NCI-H1417 (cell line): ENCODE data around the gene CRYBG2.
A peak's percentile ranks its signal among the peaks of the same experiment; 100 is the strongest.
"Not testable (repeated sequence)": the region's sequence is repeated elsewhere in the genome, so short reads cannot be mapped to it uniquely, and the experiment has no call there.

ENCODE experiments used
- DNase-seq, 3 experiments: peaks; one replicate each; lab custom pipeline; 2025; lab: John Stamatoyannopoulos, UW

Gene CRYBG2

DNA sequence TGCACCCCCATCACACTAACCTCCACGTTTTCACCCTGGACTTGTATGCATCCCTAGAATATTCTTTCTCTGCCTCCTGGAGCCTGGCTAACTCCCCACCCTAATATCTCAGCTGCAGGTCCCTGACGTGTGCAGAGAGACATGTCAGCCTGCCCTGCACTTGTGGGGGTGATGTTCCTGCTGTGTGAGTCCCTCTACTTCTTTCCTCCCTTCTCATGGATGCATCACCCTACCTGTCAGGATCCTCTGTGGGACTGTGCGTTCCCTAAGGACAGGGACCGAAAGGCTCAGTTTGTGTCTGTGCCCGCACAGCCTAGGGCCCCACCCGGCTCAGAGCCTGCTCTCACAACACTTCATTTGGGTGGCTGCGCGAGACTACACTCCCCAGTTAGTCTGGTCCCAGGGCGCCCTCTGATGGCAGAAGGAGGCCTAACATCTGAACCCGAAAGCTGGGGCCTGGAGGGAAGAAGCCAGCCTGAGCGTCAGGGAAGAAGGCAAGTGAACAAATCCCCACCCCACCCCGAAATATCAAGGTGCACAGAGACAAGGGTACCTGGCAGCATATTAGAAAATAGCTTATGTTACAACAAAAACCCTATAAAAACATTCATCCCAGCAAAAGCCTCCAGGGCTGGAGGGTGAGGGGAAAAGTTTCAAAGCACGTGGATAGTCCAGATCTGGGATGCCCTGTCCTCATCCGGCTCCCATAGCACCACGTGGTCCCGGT lies 32.5 kb downstream of the CRYBG2 start:
- DNase-seq, result peak; percentile 42 to 80 (median 75)

DNA sequence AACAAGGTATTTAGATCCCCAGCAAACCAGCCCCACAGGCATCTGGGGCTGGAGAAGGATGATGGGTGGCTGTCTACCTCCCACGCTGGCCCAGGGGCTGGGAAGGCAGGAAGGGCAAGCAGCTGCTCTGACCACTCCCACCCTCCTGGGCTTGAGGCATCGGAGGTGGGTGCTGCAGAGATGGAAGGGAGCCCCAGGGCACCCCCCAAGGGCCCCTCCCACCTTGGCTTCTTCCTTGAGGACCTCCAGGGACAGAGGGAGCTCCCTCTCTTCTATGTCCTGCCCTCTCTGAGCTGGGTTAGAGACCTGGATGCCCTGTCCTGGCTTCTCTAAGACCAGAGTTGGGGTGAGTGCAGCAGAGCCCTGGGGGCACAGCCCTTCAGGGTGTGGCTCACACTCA lies 33.0 kb downstream of the CRYBG2 start:
- DNase-seq, result no peak

DNA sequence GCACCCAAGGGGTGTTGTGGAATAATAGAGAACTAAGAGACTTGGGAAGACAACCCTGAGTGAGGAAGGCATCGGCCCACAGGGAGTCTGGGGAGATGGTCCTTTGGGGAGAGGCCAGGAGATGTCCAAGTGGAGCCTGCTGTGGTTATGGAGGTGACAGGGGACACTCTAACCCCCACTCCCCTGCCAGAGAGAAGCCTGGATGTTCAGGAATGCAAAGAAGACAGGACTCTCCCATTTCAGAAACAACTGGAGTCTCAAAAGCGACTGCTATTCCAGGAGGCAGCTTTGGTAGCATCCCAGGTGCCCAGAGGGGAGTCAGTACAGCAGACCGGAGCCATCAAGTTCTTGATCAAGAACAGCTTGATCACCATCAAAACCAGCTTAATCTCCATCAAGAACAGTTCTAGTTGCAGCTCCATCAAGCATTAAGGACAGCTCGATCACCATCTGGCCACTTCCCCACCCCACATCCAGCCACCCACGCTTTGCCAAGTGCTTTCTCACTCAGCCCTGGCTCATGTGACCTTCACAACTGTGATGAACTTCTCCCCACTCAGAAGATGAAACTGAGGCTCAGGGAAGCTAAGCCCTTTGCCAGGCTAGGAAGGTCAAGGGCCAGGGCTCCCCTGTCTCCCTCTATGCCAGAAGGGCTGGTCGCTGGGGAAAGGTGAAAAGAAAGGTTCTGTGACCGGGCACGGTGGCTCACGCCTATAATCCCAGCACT lies 35.4 kb downstream of the CRYBG2 start:
- DNase-seq, result no peak

- no peak for DNase-seq
These were observed 36.2 kb downstream of the CRYBG2 start, which contains the start of gene CD52 for GRCh38 chr1:26317612-26318337. Gene CD52 (plus strand): TSS chr1:26317958. CDS start chr1:26318018, 60 bp downstream.

- no peak for DNase-seq
These were observed 36.8 kb downstream of the CRYBG2 start for GRCh38 chr1:26317146-26317545.

DNA sequence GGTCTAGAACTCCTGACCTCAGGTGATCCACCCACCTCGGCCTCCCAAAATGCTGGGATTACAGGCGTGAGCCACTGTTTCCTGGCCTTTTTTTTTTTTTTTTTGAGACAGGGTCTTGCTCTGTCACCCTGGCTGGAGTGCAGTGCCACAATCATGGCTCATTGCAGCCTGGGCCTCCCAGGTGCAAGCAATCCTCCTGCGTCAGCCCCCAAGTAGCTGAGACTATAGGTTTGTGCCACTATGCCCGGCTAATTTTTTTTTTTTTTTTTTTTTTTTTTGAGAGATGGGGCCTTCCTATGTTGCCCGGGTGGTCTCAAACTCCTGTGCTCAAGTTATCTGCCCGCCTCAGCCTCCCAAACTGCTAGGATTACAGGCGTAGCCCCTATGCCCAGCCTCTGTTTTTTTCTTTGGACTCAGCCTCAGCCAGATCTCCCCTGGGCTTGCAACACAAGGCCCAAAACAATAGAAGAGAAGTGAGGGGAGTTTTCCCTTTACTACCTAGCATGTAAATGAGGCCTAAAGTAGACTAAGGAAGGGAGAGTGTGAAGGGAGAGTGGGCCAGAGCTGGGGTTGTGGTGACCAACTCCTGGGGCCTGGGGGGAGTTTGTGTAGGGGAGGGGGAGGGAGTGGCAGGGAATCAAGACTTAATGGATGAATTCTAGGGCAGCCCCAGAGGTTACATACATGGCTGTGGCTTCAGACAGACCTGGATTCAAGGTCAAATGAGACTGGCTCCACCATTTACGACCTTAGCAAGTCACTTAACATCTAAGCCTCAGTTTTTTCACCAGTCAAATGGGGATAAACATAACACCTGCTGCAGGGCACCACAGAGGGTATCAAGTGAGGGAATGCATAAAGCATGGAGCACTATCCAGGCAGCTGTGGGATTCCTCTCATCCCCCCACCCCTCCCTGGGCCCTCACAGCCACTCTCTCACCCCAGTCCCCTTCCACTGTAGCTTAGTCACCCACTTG lies 37.8 kb downstream of the CRYBG2 start:
- DNase-seq, result no peak

GRCh38 chr1:26314501-26314900 lies 39.4 kb downstream of the CRYBG2 start:
- no peak for DNase-seq

DNA sequence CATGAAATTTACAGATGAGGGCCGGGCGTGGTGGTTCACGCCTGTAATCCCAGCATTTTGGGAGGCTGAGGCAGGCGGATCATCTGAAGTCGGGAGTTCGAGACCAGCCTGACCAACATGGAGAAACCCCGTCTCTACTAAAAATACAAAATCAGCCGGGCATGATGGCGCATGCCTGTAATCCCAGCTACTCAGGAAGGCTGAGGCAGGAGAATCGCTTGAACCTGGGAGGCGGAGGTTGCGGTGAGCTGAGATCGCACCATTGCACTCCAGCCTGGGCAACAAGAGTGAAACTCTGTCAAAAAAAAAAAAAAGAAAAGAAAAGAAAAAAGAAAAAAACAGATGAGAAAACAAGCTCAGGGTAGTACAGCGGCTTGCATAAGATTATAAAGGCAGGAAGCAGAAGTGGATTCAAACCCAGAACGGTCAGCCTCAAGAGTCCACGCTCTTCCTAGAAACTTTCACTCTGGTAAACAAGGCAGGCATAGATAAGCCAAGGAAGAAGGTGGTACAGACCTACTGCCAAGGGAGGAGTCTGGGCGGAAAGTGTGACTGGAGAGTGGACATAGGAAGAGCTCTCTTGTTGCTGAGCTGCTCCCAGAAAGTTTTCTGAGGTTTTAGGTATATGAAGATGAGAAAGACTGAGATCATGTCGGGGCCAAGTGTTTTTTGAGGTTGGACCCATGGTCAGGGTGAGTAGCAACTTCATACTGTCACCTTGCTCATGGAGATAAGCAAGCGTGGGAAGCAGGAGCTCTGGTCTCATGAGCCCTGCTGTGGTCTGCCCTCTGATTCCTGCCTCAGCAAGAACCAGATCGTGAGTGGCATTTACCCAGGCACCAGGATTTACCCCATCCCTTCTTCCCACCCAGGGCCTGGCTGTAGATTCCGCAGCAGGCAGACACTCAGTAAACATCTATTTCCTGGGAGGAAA lies 45.7 kb downstream of the CRYBG2 start:
- not testable (repeated sequence) for DNase-seq

GRCh38 chr1:26307363-26307781 lies 46.6 kb downstream of the CRYBG2 start:
- DNase-seq, result no peak

GRCh38 chr1:26306290-26307229 lies 47.4 kb downstream of the CRYBG2 start, which contains the start of gene UBXN11:
Gene UBXN11 (minus strand): TSS chr1:26306636. CDS start chr1:26302883, 3,753 bp downstream.
- peak; percentile 92 to 99 (median 96) for DNase-seq

DNA sequence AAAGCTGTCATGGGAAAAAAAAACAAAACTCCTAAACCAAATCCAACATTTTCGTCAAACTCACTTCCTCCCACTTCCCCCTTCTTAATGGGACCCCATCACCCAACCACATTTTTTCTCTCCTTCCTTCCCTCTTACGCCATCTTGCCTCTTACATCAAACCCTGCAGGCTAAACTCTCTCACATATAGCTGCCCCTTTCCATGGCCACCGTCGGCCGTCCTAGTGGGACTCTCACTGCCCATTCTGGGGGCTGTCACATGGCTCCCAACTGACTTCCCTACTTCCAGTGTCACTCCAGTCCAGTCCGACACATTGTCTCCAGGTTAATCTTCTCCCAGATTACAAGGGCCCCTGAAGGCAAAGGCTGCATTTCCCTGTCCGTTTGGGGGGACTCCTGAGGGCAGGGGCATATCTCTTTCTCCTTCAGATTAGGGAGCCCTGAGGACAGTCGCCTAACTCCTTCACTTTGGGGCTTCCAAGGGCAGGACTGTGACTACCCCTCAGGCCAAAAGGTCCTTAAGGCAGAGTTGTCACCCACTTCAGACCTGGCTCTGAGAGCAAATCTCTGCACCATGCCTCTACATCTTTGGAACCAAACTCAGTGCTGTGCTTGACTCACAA lies 48.2 kb downstream of the CRYBG2 start:
- DNase-seq, result no peak

GRCh38 chr1:26302733-26303405 lies 51.1 kb downstream of the CRYBG2 start:
- DNase-seq, result no peak

DNA sequence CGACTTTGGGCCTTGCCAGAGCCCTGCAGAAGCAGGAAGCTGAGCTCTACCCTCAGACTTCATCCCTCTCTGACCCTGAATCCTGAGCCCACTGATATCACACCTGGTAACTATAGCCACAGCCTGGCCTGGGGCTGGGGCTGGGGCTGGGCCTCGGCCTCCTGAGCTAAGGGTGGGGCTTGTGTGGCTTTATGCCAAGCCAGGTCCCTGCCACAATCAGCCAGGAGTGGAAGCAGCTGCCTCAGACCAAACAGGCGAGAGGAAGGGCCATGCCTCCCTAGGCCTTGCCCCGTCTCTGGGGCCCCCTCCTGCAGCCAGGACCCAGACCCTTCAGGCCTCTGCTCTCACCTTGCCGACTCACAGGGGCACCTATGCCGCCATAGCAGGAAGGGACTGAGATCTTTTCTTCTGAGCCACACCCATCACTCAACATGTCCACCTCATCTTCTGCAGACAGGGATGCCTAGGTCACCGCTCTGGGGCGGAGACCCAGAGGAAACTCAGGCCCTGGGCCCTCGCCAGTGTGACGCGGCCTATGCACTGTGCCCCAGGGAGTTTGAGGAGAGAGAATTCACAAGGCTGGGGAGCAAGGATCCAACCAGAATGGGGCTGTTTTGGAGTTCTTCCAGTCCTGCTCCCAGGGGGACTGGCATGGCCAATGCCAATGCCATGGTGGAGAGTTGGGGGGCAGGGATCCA lies 53.2 kb downstream of the CRYBG2 start:
- no peak for DNase-seq

- no peak for DNase-seq
These were observed 56.2 kb downstream of the CRYBG2 start for GRCh38 chr1:26297791-26298124.

DNA sequence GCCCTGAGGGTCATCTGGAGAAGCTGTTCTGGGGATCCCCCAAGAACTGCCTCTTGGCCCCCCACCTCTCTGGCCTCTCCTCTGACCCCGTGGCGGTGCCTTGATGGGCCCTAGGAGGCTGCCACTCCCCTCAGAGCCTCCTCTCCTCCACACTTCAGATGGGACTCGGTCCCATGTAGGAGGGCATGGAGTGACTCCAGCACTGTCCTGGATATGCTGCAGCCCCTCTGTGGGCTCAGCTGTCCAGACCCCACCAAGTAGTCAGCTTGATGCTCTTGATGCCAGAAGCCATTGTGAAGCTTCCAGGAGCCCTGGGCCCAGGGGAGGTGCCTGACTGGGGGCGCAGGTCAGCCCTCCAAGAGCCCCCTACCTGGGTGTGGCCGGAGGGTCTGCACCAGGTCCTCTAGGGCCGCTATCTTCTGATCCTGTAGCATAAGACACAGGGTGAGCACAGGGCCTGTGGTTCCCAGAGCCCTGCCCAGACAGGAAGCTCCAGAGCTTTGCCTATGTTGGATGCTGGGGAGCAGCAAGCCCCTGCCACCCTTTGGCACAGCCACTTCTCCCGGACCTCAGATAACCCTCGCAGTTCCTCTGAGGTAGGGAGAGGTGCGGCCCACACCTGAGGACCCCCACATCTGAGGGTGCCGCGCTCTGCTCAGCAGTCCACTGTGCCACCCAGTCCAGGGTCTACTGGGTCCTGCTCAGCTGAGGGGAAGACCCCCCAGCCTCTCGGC lies 56.7 kb downstream of the CRYBG2 start:
- no peak for DNase-seq

- no peak for DNase-seq
These were observed 57.4 kb downstream of the CRYBG2 start for GRCh38 chr1:26296340-26297056.
